Measurements from ENCODE around the gene UGT1A9. TPM values are rescaled to one million over a fixed set of nuclear protein-coding genes. Genes with fewer than 3 reads are reported as not detected.

The UGT1A9 gene
- total RNA-seq, 1 donor from 2014 or later, result not detected

- H3K27me3 ChIP-seq (ENCODE audit: control insufficient read depth, insufficient read depth, low read length), result no peaks in the 10 kb centered on the region
- no peak for DNase-seq (ENCODE audit: low read depth)
Observed at GRCh38 chr2:233811732-233812131, 140.0 kb downstream of the UGT1A9 start.

GRCh38 chr2:233813236-233814055 lies 141.7 kb downstream of the UGT1A9 start:
- DNase-seq (ENCODE audit: low read depth), result no peak
- no peak overlapping the region for H3K4me3 ChIP-seq (ENCODE audit: low read depth, low read length)
- TF ChIP-seq, protein P1, sequence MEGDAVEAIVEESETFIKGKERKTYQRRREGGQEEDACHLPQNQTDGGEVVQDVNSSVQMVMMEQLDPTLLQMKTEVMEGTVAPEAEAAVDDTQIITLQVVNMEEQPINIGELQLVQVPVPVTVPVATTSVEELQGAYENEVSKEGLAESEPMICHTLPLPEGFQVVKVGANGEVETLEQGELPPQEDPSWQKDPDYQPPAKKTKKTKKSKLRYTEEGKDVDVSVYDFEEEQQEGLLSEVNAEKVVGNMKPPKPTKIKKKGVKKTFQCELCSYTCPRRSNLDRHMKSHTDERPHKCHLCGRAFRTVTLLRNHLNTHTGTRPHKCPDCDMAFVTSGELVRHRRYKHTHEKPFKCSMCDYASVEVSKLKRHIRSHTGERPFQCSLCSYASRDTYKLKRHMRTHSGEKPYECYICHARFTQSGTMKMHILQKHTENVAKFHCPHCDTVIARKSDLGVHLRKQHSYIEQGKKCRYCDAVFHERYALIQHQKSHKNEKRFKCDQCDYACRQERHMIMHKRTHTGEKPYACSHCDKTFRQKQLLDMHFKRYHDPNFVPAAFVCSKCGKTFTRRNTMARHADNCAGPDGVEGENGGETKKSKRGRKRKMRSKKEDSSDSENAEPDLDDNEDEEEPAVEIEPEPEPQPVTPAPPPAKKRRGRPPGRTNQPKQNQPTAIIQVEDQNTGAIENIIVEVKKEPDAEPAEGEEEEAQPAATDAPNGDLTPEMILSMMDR (IDR thresholded peaks at IDR 0.05; ENCODE audit: insufficient read depth, low read length, poor library complexity, severe bottlenecking), result no peak
- no peaks in the 10 kb centered on the region for H3K27me3 ChIP-seq (ENCODE audit: control insufficient read depth, insufficient read depth, low read length)
- H3K36me3 ChIP-seq (ENCODE audit: control insufficient read depth, insufficient read depth, low read length), result no peaks in the 10 kb centered on the region

More at GRCh38 chr2:233811732-233812131, 140.0 kb downstream of the UGT1A9 start:
- no peak overlapping the region for H3K4me3 ChIP-seq (ENCODE audit: low read depth, low read length)
- no peaks in the 10 kb centered on the region for H3K36me3 ChIP-seq (ENCODE audit: control insufficient read depth, insufficient read depth, low read length)
- TF ChIP-seq, protein P1 (IDR thresholded peaks at IDR 0.05; ENCODE audit: insufficient read depth, low read length, poor library complexity, severe bottlenecking), result no peak

- H3K4me3 ChIP-seq (ENCODE audit: low read depth, low read length), result no peak overlapping the region
- DNase-seq (ENCODE audit: low read depth), result no peak
- no peaks in the 10 kb centered on the region for H3K27me3 ChIP-seq (ENCODE audit: control insufficient read depth, insufficient read depth, low read length)
- no peaks in the 10 kb centered on the region for H3K36me3 ChIP-seq (ENCODE audit: control insufficient read depth, insufficient read depth, low read length)
- TF ChIP-seq, protein P1 (IDR thresholded peaks at IDR 0.05; ENCODE audit: insufficient read depth, low read length, poor library complexity, severe bottlenecking), result no peak
Observed at GRCh38 chr2:233814056-233814835, 142.5 kb downstream of the UGT1A9 start.

- Histone ChIP-seq H3K27me3 (ENCODE audit: control insufficient read depth, insufficient read depth, low read length) (no peaks in the 10 kb centered on the region), H3K4me3 (ENCODE audit: low read depth, low read length) (no peak overlapping the region), H3K36me3 (ENCODE audit: control insufficient read depth, insufficient read depth, low read length) (no peaks in the 10 kb centered on the region)
- DNase-seq (ENCODE audit: low read depth), result no peak
- TF ChIP-seq, protein P1 (IDR thresholded peaks at IDR 0.05; ENCODE audit: insufficient read depth, low read length, poor library complexity, severe bottlenecking), result no peak
Observed at GRCh38 chr2:233815861-233816260, 144.2 kb downstream of the UGT1A9 start.

DNA sequence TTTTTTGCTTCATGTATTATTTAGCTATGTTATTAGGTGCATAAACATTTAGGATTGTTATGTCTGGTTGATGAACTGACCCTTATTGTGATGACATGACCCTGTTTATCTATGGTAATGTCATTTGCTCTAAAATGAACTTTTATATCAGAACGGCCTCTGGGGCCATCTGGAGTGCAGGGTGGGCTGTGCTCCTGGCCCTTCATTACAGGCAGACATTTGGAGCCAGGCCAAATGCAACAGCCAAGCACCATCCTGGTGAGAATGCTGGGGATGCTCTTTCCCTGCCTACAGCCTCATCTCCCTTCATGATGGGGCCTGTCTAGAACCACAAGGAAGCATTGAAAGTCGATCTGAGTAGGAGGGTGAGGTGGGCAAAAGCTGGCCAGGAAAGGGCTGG lies 144.6 kb downstream of the UGT1A9 start:
- Histone ChIP-seq H3K4me3 (ENCODE audit: low read depth, low read length) (no peak overlapping the region), H3K36me3 (ENCODE audit: control insufficient read depth, insufficient read depth, low read length) (no peaks in the 10 kb centered on the region), H3K27me3 (ENCODE audit: control insufficient read depth, insufficient read depth, low read length) (no peaks in the 10 kb centered on the region)
- TF ChIP-seq, protein P1 (IDR thresholded peaks at IDR 0.05; ENCODE audit: insufficient read depth, low read length, poor library complexity, severe bottlenecking), result no peak
- no peak for DNase-seq (ENCODE audit: low read depth)

Data from kidney epithelial cell (primary cell).